Panc1 (cell line): ENCODE measurements around the gene ENTPD7. TPM values are rescaled to one million over a fixed set of nuclear protein-coding genes. Genes with fewer than 3 reads are reported as not detected.

Experiments
- ATAC-seq: fragments of 200-7000 bp; cut with Tn5 transposase; 2 replicates; pipeline ENCODE4 v1.9.1; 2020; ENCODE audit warnings: mild to moderate bottlenecking, moderate library complexity
- BruUV-seq: library from RNA; stranded (reverse); fragments of 400-500 nt; replicated peaks from 2 replicates; lab custom pipeline; 2021; lab: Mats Ljungman, UMichigan
- CTCF ChIA-PET: fragments of 300-600 bp; sonication (Branson Sonifier 250); formaldehyde crosslinking; loops from one replicate; lab custom pipeline; 2022; ENCODE audit warnings: antibody characterized with exemption; lab: Charles Lee
- POLR2A ChIA-PET: fragments of 300-600 bp; sonication (Branson Sonifier 250); formaldehyde crosslinking; loops from one replicate; lab custom pipeline; 2022; ENCODE audit warnings: antibody characterized with exemption; lab: Charles Lee
- DNase-seq: peaks from one replicate; pipeline ENCODE4 v3.0.0-alpha.2; 2010; ENCODE audit warnings: low read depth, low spot score
- H3K27ac ChIP-seq: 2 replicates; pipeline ENCODE4 v1.5.1; 2011; ENCODE audit warnings: mild to moderate bottlenecking, low read length, inconsistent platforms
- H3K27me3 ChIP-seq: fragments of 200-500 bp; sonication (Bioruptor generic); 2 replicates; pipeline ENCODE4 v1.6.0; 2014; ENCODE audit warnings: low read length, inconsistent platforms; ENCODE audit not compliant: control insufficient read depth, insufficient read depth
- H3K36me3 ChIP-seq: fragments of 200-500 bp; sonication (Bioruptor generic); 2 replicates; pipeline ENCODE4 v1.5.1; 2014; ENCODE audit warnings: inconsistent platforms, mild to moderate bottlenecking, low read length, moderate library complexity; ENCODE audit not compliant: control insufficient read depth, insufficient read depth
- H3K4me1 ChIP-seq: 2 replicates; pipeline ENCODE4 v1.5.1; 2011; ENCODE audit warnings: inconsistent platforms, mild to moderate bottlenecking, low read length, moderate library complexity; ENCODE audit not compliant: control insufficient read depth, insufficient read depth
- H3K4me3 ChIP-seq, 2 experiments: 2 replicates each; pipeline ENCODE4 v1.5.1; 2011 to 2012; ENCODE audit warnings: low read depth in 2 of 2, low read length in 2 of 2, mild to moderate bottlenecking in 2 of 2, inconsistent platforms in 1 of 2, moderate library complexity in 1 of 2
- H3K9me3 ChIP-seq: fragments of 200-500 bp; sonication (Bioruptor generic); 2 replicates; pipeline ENCODE4 v1.5.1; 2014; ENCODE audit warnings: low read depth, mild to moderate bottlenecking, inconsistent platforms, low read length, moderate library complexity; ENCODE audit not compliant: control insufficient read depth, insufficient read depth
- POLR2AphosphoS5 ChIP-seq: IDR thresholded peaks from 2 replicates; pipeline ENCODE4 v1.6.1; 2012; ENCODE audit warnings: mild to moderate bottlenecking, low read depth, low read length, moderate library complexity
- SIN3A ChIP-seq: IDR thresholded peaks from 2 replicates; pipeline ENCODE4 v1.6.1; 2012; ENCODE audit warnings: low read depth, mild to moderate bottlenecking, low read length, moderate library complexity, borderline replicate concordance; ENCODE audit not compliant: insufficient read depth
- TCF7L2 ChIP-seq: IDR thresholded peaks from 2 replicates; pipeline ENCODE4 v1.6.1; 2011; ENCODE audit warnings: mild to moderate bottlenecking, low read depth, low read length, inconsistent platforms
- in situ Hi-C: cut with HindIII; loops from 2 replicates; pipeline ENCODE4 v1.10.0; 2016; ENCODE audit warnings: low sequenced_read_pairs, low pct_unique_long_range_greater_than_20kb
- intact Hi-C: fragments of 100-400 bp; cut with micrococcal nuclease; formaldehyde crosslinking; loops from one replicate; pipeline ENCODE4 v1.10.0; 2022; ENCODE audit not compliant: unreplicated experiment
- total RNA-seq: library from RNA; stranded (reverse); gene quantifications from one replicate; pipeline ENCODE4 v1.2.1, GENCODE V29; 2021; ENCODE audit not compliant: unreplicated experiment
- TF ChIP-seq, protein P1 (sequence below): fragments of 450-650 bp; IDR thresholded peaks from 2 replicates; pipeline ENCODE4 v1.5.1; 2017; ENCODE audit warnings: mild to moderate bottlenecking
- TF ChIP-seq, protein P2 (sequence below), 2 experiments: IDR thresholded peaks; 2 replicates each; pipeline ENCODE4 v1.6.1; 2011 to 2012; ENCODE audit warnings: low read depth in 2 of 2, control low read depth in 1 of 2, low read length in 1 of 2, mild to moderate bottlenecking in 1 of 2, moderate library complexity in 1 of 2; ENCODE audit not compliant: insufficient read depth in 1 of 2

ENTPD7 gene
- total RNA-seq, 1 experiment from 2014 or later, result 15.9 TPM

DNA sequence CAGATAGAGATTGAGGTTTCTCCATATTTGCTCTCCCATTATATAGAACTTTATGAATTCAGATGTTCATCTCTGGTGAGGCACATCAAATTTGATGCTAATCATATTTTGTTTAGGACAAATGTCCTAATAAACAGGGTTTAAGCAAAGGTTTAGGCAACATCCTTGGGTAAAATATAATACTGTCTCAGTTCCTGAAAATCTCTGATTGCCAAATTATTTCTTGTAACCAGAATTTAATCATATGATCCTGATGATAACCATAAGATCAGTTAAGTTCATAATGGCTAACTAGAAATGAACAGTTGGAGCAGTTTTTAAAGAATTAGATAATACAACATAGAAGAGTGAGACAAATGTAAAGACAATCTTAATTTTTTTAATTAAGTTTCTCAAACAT, 91.3 kb downstream of the ENTPD7 start:
- H3K27me3 ChIP-seq, result no peaks in the 10 kb centered on the region
- no peaks in the 10 kb centered on the region for H3K9me3 ChIP-seq
- DNase-seq (no peak), ATAC-seq (no peak)
- TF ChIP-seq POLR2AphosphoS5 (no peak), SIN3A (no peak), TCF7L2 (no peak)
- TF ChIP-seq, protein P1, sequence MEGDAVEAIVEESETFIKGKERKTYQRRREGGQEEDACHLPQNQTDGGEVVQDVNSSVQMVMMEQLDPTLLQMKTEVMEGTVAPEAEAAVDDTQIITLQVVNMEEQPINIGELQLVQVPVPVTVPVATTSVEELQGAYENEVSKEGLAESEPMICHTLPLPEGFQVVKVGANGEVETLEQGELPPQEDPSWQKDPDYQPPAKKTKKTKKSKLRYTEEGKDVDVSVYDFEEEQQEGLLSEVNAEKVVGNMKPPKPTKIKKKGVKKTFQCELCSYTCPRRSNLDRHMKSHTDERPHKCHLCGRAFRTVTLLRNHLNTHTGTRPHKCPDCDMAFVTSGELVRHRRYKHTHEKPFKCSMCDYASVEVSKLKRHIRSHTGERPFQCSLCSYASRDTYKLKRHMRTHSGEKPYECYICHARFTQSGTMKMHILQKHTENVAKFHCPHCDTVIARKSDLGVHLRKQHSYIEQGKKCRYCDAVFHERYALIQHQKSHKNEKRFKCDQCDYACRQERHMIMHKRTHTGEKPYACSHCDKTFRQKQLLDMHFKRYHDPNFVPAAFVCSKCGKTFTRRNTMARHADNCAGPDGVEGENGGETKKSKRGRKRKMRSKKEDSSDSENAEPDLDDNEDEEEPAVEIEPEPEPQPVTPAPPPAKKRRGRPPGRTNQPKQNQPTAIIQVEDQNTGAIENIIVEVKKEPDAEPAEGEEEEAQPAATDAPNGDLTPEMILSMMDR, result no peak
- TF ChIP-seq, protein P2, sequence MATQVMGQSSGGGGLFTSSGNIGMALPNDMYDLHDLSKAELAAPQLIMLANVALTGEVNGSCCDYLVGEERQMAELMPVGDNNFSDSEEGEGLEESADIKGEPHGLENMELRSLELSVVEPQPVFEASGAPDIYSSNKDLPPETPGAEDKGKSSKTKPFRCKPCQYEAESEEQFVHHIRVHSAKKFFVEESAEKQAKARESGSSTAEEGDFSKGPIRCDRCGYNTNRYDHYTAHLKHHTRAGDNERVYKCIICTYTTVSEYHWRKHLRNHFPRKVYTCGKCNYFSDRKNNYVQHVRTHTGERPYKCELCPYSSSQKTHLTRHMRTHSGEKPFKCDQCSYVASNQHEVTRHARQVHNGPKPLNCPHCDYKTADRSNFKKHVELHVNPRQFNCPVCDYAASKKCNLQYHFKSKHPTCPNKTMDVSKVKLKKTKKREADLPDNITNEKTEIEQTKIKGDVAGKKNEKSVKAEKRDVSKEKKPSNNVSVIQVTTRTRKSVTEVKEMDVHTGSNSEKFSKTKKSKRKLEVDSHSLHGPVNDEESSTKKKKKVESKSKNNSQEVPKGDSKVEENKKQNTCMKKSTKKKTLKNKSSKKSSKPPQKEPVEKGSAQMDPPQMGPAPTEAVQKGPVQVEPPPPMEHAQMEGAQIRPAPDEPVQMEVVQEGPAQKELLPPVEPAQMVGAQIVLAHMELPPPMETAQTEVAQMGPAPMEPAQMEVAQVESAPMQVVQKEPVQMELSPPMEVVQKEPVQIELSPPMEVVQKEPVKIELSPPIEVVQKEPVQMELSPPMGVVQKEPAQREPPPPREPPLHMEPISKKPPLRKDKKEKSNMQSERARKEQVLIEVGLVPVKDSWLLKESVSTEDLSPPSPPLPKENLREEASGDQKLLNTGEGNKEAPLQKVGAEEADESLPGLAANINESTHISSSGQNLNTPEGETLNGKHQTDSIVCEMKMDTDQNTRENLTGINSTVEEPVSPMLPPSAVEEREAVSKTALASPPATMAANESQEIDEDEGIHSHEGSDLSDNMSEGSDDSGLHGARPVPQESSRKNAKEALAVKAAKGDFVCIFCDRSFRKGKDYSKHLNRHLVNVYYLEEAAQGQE (IDR thresholded peaks at IDR 0.05; ENCODE audit: insufficient read depth in 1 of 2, low read depth in 2 of 2, low read length in 1 of 2), result no peak
- POLR2A ChIA-PET, result interaction anchor here (0.6 kb wide), 1 partner anchor 294 kb away, joined by 3 read pairs; no protein-coding TSS in a partner anchor
- H3K36me3 ChIP-seq, result peaks cover 66% of the 10 kb centered on the region
- H3K4me3 ChIP-seq, result no peak overlapping the region
- CTCF ChIA-PET, result no interaction called here
- intact Hi-C loops (no loop called here), in situ Hi-C loops (no loop called here)
- no peaks in the 10 kb centered on the region for H3K4me1 ChIP-seq
- no peak overlapping the region for H3K27ac ChIP-seq
- no TSS peak for BruUV-seq

DNA sequence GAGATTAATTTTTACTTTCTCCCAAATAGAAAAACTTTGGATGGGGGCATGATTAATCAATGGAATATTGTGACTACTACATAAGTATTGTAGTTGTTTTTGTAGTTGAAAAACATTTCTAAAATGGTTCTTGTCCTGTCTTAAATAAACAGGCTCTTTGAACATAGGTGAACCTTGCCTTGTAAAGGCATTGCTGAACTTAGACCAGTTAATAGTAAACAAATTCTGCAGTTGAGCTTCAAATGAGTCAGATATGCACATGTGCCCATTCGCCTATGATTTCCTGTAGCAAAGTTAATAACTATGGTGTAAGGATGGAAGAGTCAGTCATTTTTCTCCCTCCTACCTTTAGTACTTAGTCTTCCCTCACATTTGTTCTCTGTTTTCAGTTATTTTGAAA, 95.4 kb downstream of the ENTPD7 start:
- CTCF ChIA-PET, result no interaction called here
- DNase-seq (no peak), ATAC-seq (no peak)
- Histone ChIP-seq H3K36me3 (peaks cover 47% of the 10 kb centered on the region), H3K27me3 (no peaks in the 10 kb centered on the region), H3K4me1 (no peaks in the 10 kb centered on the region), H3K9me3 (no peaks in the 10 kb centered on the region), H3K4me3 (no peak overlapping the region), H3K27ac (no peak overlapping the region)
- POLR2A ChIA-PET, result interaction anchor here (0.5 kb wide), 1 partner anchor 291 kb away, joined by 5 read pairs; no protein-coding TSS in a partner anchor
- intact Hi-C loops, result no loop called here
- no TSS peak for BruUV-seq
- TF ChIP-seq TCF7L2 (no peak), SIN3A (no peak), POLR2AphosphoS5 (no peak)
- TF ChIP-seq, protein P2 (IDR thresholded peaks at IDR 0.05; ENCODE audit: insufficient read depth in 1 of 2, low read depth in 2 of 2, low read length in 1 of 2), result no peak
- TF ChIP-seq, protein P1, result no peak
- in situ Hi-C loops, result no loop called here
